GM21447 (cell line): Measurements from ENCODE around the gene EZH1.
A peak's percentile ranks its signal among the peaks of the same experiment; 100 is the strongest.

Source experiments
- ATAC-seq: cut with Tn5 transposase; IDR thresholded peaks from one replicate; pipeline ENCODE4 v1.9.1; 2021; ENCODE audit not compliant: unreplicated experiment

EZH1 gene

DNA sequence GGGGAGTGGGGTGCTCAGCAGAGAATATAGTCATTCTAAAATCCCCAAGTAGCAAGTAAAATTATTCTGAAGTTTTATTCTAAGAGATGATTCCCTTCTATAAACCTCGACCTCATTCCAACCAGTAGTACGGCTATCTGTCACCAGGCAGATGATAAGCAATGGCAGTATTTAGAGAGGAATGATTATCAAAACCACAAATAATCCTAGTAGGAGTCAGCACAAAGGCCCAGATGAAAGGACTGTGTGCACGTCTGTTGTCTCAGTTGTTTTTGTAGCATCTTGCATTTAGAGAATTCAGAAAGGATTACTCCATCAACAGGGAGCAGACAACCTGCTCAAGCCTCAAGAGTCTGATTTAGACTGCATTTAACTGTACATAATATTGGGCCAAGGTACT is 21.2 kb downstream of the EZH1 start:
- ATAC-seq, result no peak

GRCh38 chr17:42720996-42721583 is 23.8 kb downstream of the EZH1 start:
- no peak for ATAC-seq

DNA sequence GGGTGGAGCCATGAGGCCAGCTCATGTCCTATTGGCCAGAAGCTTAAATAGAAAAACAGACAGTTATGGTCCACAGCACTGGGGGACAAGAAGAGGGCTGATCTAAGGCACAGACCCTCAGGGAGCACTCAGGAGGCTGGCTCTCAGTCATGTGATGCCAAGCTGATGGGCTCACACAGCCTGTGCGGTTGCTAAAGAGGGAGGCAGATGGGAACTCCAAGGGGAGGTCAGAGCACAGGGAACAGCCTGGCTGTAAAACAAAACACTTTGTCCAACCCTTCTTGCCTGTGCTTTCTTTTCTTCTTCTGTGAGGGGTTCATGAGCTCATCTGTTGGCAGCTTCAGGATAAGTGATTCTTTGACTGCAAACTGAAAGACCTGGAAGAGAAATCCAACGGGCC is 35.3 kb downstream of the EZH1 start:
- no peak for ATAC-seq

DNA sequence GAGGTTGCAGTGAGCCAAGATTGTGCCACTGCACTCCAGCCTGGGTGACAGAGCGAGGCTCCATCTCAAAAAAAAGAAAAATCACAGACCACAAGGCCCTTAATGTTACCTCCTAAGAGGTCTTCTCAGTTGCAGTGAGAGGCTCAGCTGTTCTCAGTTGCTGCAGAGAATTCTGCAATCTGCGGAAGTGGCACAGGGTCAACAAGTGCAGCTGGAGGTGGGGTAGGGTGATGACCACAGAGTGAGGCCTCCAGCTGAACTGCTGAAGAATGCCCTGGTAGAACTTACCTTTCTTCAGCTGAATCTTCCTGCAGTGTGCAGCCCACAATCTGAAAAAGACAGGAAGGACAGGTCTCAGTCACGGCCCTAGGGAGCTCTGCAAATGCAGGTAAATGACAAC is 36.3 kb downstream of the EZH1 start:
- ATAC-seq, result no peak

DNA sequence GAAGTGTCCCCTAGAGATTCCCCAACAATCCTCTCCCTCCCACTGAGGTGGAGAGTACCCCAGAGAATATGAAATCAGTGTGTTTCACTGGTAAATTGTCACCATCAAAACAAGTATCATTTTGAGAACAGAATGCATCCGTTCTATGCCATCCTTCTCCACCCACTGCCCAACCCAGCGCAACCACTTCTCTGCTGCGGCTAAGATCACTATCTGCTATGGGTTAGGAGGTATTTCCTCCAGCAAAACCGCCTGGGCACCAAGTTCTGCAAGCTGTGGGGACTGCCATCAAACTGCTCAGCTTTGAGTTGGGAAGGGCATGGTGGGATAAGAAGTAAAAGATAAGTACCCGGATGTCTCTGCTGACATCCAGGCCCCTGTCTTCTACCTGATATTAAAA is 38.1 kb downstream of the EZH1 start:
- ATAC-seq, result no peak

DNA sequence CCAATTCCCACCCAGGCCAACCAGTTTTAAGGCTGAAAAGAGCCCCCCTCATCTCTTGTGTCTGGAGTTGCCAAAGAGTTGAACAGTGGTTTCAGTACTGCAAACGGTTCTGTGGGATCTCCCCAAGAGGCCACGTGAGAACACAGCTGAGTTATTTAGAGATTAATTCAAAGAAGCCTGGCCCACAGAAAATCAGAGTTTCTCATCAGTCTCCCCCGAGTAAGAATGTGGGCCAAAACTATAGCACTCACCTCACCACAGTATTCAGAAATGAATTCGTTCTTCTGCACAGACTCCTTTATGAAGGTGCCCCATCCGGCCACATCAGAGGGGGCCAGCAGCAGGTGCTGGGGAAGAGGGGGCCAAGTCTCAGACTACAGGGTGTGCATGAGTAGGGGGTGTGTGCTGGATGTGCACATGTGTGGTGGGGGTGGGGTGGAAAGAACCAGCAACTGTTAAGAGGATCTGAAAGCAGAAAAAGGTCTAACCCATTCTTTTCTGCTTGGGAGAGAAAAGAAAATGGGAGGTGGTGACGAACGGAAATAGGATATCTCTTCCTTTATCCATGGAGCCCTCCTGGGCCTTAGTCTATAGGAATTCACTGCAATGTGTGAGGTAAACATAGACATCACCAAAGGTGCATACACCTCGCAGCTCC is 39.9 kb downstream of the EZH1 start:
- ATAC-seq, result peak; percentile 78

DNA sequence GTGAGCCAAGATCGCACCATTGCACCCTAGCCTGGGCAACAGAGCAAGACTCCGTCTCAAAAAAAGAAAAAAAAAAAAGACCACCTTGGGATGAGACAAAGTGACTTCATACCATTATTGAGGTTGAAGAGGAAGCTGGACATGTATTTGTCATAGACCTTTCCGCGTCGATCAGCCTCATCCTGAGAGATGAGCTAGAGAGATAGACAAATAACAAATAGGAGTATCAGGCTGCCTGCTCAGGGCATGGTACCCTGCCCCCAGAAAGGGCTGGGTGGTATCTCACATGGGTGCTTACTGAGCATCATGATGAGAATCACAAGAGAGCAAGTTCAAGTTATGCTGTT is 40.4 kb downstream of the EZH1 start:
- ATAC-seq, result no peak

DNA sequence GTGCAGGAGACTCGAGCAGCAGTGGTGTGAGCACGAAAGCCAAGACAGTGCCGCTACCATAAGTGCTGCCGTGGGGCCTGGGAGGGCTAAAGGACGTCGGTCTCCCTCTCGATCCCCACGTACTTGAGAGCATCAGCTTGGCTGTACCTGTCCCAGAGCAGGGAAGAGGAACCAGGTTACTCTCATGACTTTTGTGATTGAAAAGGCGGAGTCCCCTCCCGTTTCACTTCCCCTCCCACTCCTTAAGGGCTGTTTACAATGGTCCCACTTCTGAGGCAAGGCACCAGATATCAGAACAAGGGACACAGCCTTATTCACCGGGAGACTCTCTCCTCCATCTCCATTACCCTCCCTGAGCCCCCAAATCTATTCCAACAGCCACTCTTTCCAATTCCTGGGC is 42.4 kb downstream of the EZH1 start:
- ATAC-seq, result no peak

GRCh38 chr17:42700586-42701289 is 44.1 kb downstream of the EZH1 start:
- ATAC-seq, result no peak

DNA sequence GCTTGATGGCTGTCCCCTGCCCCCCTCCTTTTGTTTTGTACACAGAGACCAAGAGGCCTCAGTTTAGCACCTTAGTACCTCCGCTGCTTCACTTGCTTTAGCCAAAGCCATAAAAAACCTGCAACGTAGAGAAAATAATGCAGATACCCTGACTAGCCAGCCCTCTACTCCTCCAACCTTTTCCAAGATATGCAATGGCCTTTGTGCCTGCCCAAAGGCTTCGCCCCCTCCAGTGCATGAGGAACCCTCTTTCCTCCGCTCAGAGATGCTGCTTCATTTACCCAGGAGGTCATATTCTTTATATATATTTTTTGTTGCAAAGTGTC is 45.5 kb downstream of the EZH1 start:
- ATAC-seq, result no peak

GRCh38 chr17:42698736-42699414 is 46.0 kb downstream of the EZH1 start:
- ATAC-seq, result no peak

- no peak for ATAC-seq
Measured at GRCh38 chr17:42697108-42697811, 47.6 kb downstream of the EZH1 start.

GRCh38 chr17:42695500-42695899 is 49.3 kb downstream of the EZH1 start:
- ATAC-seq, result no peak

DNA sequence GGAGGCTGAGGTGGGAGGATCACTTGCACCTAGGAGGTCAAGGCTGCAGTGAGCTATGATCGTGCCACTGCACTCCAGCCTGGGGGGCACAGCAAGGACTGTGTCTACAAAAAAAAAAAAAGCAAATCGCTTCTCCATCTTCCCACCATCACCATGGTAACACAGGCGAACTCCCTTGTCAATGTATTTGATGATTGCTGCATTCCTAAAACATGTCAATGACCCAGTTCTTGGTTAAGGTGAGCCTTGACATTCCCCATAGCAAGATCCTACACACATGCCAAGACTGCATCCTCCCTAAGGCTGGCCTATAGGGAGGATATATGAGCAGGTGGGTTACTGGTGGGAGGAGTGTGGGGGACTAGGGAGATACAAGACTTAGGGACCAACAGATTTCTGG is 50.3 kb downstream of the EZH1 start:
- no peak for ATAC-seq

DNA sequence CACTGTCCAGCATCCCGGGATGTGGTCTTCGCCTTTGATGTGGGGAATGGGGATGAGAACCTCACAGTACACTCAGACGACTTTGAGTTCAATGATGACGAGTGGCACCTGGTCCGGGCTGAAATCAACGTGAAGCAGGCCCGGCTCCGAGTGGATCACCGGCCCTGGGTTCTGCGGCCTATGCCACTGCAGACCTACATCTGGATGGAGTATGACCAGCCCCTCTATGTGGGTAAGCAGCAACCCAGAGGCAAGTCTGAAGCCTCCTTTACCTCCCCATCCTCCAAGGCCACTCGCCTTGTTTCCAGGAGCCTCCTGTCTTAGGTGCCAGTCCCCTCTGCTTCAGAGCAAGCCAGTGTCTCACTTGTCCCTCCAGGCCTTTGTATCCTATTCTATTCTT is 52.4 kb downstream of the EZH1 start:
- no peak for ATAC-seq

DNA sequence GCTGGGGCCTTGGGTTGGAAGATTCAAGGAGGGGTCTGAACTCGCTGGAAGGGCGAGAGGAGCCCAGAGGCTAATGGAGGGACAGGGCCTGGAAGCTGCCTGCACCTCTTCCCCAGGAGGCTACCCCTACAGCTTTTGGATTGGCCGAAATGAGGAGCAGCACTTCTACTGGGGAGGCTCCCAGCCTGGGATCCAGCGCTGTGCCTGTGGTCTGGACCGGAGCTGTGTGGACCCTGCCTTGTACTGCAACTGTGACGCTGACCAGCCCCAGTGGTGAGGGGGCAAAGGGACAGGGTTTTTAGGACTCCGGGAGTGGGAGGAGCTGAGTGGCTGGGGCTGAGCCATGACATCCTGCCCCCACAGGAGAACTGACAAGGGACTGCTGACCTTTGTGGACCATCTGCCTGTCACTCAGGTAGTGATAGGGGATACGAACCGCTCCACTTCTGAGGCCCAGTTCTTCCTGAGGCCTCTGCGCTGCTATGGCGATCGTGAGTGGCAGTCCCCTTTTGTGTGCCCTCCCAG is 53.8 kb downstream of the EZH1 start:
- no peak for ATAC-seq

DNA sequence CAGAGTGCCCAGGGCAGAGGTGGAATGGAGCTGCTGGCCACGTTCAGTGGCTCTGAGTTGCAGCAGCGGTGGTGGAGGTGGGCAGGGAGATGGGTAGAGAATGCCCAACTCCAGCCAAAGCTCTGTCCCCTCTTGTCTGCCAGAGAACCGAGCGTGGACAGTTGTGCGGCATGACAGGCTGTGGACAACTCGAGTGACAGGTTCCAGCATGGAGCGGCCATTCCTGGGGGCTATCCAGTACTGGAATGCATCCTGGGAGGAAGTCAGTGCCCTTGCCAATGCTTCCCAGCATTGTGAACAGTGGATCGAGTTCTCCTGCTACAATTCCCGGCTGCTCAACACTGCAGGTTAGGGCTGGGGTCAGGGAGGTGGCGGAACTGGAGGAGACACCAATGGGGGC is 54.2 kb downstream of the EZH1 start:
- ATAC-seq, result no peak

- no peak for ATAC-seq
Measured at GRCh38 chr17:42687707-42688320, 57.0 kb downstream of the EZH1 start.

GRCh38 chr17:42686520-42687128 is 58.2 kb downstream of the EZH1 start:
- no peak for ATAC-seq

DNA sequence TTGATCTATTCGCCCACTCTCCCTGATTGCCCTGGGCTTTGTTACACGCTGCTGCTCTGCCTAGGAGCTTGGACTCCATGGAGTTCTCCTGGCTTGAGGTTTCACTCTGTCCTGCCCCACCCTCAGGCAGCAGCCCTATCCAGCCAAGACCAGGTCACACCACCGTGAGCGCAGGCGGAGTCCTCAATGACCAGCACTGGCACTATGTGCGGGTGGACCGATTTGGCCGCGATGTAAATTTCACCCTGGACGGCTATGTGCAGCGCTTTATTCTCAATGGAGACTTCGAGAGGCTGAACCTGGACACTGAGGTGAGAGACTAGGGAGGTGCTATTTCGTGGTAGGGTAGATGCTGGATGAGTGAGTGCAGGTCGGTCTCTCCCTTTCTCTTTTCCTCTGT is 59.0 kb downstream of the EZH1 start:
- ATAC-seq, result no peak
